Activated naive CD8-positive, alpha-beta T cell (primary cell): ENCODE data around the gene BLNK.
A peak's percentile ranks its signal among the peaks of the same experiment; 100 is the strongest.
"Not testable (repeated sequence)": the region's sequence is repeated elsewhere in the genome, so short reads cannot be mapped to it uniquely, and the experiment has no call there.

Source experiments
- H3K27ac Mint-ChIP-seq: one replicate; pipeline ENCODE4 v1.8.0; 2021; ENCODE audit warnings: mixed read lengths
- H3K27me3 Mint-ChIP-seq: one replicate; pipeline ENCODE4 v1.8.0; 2021; ENCODE audit warnings: mixed read lengths
- H3K36me3 Mint-ChIP-seq: one replicate; pipeline ENCODE4 v1.8.0; 2021; ENCODE audit warnings: mixed read lengths
- H3K4me1 Mint-ChIP-seq: one replicate; pipeline ENCODE4 v1.8.0; 2021; ENCODE audit warnings: low read depth, mixed read lengths
- H3K4me3 Mint-ChIP-seq: one replicate; pipeline ENCODE4 v1.8.0; 2021; ENCODE audit warnings: mild to moderate bottlenecking, mixed read lengths
- H3K9me3 Mint-ChIP-seq: one replicate; pipeline ENCODE4 v1.8.0; 2021; ENCODE audit warnings: low read depth, mixed read lengths

Gene BLNK

DNA sequence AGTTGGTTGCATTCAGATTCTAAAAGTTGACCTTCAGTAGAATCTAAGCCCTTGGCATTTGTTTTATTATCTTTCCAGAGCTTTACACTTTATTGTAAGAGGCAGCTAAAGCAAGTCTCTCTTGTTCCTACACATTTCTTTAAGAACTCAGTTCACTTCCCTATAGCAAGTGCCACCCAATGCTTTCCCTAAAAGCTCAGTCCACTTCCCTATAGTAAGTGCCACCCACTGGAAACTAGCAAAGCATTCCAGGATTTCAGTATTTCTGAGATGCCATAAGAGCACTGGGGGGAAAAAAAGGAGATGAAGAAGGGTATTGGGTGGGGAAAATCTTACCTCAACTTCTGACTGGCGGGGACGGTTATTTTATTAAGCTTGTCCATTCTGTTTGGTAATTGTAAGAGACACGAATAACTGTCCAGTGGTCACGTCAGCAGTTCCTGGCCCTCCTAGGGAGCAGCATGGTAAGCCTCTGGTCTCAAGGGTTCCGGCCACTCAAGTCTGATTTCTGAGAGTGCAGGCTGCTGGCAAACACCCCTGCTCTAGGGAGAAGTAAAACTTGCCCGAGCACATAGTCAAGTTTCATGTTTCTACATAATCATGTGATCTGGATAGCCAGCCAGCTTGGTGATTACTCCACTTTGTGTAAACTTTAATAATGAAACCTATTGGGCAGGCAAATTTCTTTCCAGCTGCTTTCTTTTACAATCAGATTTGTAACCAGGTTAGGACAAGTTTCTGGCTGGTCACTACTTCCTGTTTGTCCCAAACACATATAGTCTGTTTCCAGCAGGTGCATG lies at the start of gene BLNK:
Gene BLNK, minus strand, starts transcription at position 554 of the 800 bp plus-strand sequence. Its CDS starts 171 bp downstream, at position 383.
- H3K9me3 Mint-ChIP-seq: no peaks in the 10 kb centered on the region

DNA sequence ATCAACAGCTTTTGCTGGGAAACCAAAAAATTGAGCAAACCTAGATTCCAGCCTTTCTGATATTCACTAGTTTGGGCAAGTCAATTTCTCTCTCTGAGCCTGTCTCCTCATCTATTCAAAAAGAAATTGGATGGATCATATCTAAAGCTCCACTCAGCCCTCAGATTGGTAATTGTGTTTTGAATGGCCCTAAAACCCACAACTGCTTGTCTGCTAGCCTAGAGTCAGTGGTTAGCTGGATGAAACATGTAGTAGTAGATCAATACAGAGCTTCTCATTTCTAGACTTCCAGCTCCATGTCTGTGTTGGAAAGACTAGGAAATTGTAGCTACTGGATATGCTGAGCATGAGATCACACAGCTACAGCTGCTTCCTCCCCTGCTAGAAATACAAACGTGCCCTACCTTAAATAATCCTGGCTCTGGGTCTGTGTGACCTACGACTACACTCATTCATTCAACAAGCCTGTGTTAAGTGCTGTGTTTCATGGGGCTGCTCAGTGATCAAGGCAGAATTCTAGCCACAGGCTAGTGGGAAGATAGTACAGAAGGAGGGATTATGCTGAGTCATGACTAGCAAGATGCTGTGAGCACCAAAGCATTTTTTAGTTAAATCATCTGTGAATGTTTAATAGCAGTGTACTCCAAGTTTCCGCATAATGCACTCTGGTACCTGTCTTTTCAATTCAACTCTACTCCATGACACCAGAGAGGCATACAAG lies 48.5 kb upstream of the BLNK start:
- H3K9me3 Mint-ChIP-seq: no peaks in the 10 kb centered on the region
- no peak overlapping the region for H3K27ac Mint-ChIP-seq
- H3K27me3 Mint-ChIP-seq: peaks cover 7% of the 10 kb centered on the region
- H3K36me3 Mint-ChIP-seq: no peaks in the 10 kb centered on the region
- H3K4me1 Mint-ChIP-seq: no peaks in the 10 kb centered on the region
- no peak overlapping the region for H3K4me3 Mint-ChIP-seq

More for the DNA sequence above, at the start of gene BLNK:
- H3K27me3 Mint-ChIP-seq: peaks cover 3% of the 10 kb centered on the region
- H3K27ac Mint-ChIP-seq: no peak within 1 kb of the TSS
- no peaks in the 10 kb centered on the region for H3K4me1 Mint-ChIP-seq
- no peaks in the 10 kb centered on the region for H3K36me3 Mint-ChIP-seq
- no peak within 1 kb of the TSS for H3K4me3 Mint-ChIP-seq

DNA sequence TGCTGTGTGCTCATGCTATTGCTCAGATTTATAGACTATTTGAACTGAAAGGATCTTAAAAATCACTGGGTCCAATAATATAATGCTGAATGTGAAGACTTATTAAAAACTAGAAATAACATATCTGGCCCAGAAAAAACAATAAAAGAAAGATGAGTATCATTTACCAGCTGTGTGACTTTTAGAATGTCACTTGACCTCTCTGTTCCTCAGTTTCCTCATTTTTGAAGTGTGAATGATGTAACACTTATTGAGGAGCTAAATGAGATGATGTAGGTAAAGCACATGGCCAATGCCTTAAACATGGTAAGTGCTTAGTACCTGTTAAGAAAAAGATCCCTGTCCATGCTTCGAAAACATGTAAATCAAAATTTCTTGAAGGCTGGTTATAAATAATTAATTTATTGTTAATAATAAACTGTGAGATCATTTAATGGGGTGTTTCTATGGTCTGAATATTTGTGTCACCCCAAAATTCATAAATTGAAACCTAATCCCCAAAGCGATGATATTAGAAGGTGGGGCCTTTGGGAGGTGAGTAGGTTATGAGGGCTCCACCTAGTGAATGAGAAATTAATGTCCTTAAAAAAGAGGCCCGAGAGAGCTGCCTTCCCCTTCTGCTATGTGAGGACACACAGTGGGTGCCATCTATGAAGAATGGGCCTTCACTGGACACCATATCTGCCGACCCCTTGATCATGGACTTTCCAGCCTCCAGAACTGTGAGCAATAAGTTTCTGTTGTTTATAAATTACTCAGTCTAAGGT lies 45.9 kb upstream of the BLNK start:
- no peak overlapping the region for H3K27ac Mint-ChIP-seq
- H3K27me3 Mint-ChIP-seq: peaks cover 7% of the 10 kb centered on the region
- H3K4me1 Mint-ChIP-seq: no peaks in the 10 kb centered on the region
- H3K4me3 Mint-ChIP-seq: no peak overlapping the region
- no peaks in the 10 kb centered on the region for H3K36me3 Mint-ChIP-seq
- H3K9me3 Mint-ChIP-seq: no peaks in the 10 kb centered on the region

GRCh38 chr10:96313344-96313743 lies 42.0 kb upstream of the BLNK start:
- no peak overlapping the region for H3K27ac Mint-ChIP-seq
- H3K36me3 Mint-ChIP-seq: no peaks in the 10 kb centered on the region
- no peaks in the 10 kb centered on the region for H3K9me3 Mint-ChIP-seq
- no peaks in the 10 kb centered on the region for H3K4me1 Mint-ChIP-seq
- H3K4me3 Mint-ChIP-seq: no peak overlapping the region
- peaks cover 4% of the 10 kb centered on the region for H3K27me3 Mint-ChIP-seq

DNA sequence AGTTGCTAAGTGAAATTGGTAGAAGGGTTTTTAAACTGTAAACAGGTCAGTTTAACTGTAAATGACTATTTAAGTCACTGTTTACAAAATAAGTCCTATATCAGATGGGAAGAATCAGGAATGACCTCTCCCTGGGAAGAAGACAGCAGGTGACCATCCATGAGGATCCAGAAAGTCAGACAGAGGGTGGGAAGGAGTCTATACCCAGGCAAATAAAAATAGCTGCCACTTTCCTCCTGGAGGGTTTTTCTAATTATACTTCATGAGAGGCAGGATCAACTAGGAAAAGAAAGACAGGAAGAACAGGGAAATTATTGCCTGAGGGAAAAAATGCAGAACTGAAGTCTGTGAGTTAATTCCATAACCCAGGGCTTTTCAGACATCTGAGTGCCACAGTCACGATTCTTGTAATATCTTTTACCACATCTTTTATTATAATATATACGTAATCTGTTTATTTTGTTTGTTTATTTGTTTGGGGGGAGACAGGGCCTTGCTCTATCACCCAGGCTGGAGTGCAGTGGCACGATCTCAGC lies 39.9 kb upstream of the BLNK start:
- Mint-ChIP-seq H3K27me3 (peaks cover 4% of the 10 kb centered on the region), H3K4me1 (peaks cover 8% of the 10 kb centered on the region), H3K36me3 (no peaks in the 10 kb centered on the region), H3K9me3 (no peaks in the 10 kb centered on the region), H3K27ac (no peak overlapping the region), H3K4me3 (no peak overlapping the region)

DNA sequence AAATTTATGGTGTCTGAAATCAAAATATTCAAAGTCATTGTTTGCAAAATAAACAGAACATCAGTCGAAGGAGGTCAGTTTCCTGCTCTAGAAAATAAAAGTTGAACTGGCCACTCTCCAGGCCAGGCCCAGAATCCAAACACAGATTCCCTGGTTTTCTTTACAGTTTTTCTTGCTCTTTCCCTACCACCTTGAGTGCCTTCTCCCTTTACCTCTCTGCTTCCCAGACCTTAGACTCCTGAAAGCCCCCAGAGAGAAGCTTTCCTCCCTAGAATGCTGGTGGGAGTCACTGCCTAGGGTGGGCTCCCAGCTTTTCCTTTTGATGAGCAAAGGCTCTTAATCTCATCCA lies 38.9 kb upstream of the BLNK start:
- no peak overlapping the region for H3K4me3 Mint-ChIP-seq
- H3K4me1 Mint-ChIP-seq: peaks cover 10% of the 10 kb centered on the region
- H3K36me3 Mint-ChIP-seq: no peaks in the 10 kb centered on the region
- H3K27me3 Mint-ChIP-seq: peaks cover 2% of the 10 kb centered on the region
- H3K9me3 Mint-ChIP-seq: no peaks in the 10 kb centered on the region
- H3K27ac Mint-ChIP-seq: no peak overlapping the region

DNA sequence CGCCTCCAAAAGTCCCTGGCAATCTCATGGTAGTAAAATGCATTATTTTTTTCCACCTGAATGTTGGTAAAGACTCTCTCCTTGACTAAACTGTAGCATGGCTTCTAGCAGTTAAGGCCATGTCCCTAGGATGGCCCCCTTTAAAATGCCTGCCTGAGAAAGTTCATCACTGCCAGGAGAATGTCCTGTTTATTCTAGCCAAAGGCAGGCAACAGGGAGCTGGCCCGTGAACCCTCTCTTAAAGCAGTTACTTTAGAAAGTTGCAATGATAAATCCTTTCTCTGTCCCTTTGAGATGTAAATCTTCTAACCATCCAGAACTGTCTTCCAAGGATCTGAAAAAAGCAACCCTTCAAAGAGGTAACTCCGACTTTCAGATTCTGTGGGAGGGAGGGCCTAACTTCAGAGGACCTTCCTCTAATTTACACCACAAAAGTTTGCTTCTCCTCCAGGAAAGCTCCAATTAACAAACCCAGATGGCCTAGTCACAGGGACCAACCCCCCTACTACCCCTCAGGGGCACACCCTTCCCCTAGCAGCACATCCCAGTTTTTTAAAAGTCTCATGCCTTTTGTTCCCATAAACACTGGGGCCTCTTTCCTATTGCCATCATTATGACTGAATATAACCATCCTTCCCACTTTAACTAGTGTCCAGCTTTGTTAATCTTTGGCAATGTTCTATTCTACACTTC lies 38.4 kb upstream of the BLNK start:
- H3K36me3 Mint-ChIP-seq: peaks cover under 1% of the 10 kb centered on the region
- H3K4me1 Mint-ChIP-seq: peaks cover 10% of the 10 kb centered on the region
- peaks cover 2% of the 10 kb centered on the region for H3K27me3 Mint-ChIP-seq
- H3K9me3 Mint-ChIP-seq: no peaks in the 10 kb centered on the region
- no peak overlapping the region for H3K27ac Mint-ChIP-seq
- no peak overlapping the region for H3K4me3 Mint-ChIP-seq

DNA sequence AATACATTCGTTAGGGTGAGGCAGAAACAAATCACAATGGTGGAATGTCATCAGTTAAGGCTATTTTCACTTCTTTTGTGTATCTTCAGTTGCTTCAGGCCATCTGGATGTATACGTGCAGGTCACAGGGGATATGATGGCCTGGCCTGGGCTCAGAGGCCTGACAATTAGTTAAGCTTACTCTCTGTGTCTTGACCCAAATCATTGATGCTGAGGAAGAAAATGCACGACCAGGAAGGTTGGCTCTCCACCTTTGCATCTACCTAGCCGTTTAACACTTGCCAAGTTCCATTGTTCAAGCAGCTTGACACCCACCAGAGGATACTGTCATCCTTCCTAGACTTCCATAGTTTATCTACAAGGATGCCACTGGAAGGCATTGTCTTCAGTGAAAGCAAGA lies 37.5 kb upstream of the BLNK start:
- peaks cover 17% of the 10 kb centered on the region for H3K4me1 Mint-ChIP-seq
- H3K27ac Mint-ChIP-seq, H3K4me3 Mint-ChIP-seq, H3K36me3 Mint-ChIP-seq, H3K9me3 Mint-ChIP-seq, H3K27me3 Mint-ChIP-seq: not testable (repeated sequence)

GRCh38 chr10:96306516-96306915 lies 35.1 kb upstream of the BLNK start:
- Mint-ChIP-seq H3K9me3 (no peaks in the 10 kb centered on the region), H3K4me3 (no peak overlapping the region)

GRCh38 chr10:96305019-96305418 lies 33.6 kb upstream of the BLNK start:
- Mint-ChIP-seq H3K9me3 (no peaks in the 10 kb centered on the region), H3K27me3 (peaks cover 6% of the 10 kb centered on the region), H3K36me3 (peaks cover 3% of the 10 kb centered on the region), H3K4me1 (peaks cover 36% of the 10 kb centered on the region), H3K27ac (no peak overlapping the region), H3K4me3 (no peak overlapping the region)

More at GRCh38 chr10:96306516-96306915, 35.1 kb upstream of the BLNK start:
- peaks cover 6% of the 10 kb centered on the region for H3K27me3 Mint-ChIP-seq
- peaks cover 3% of the 10 kb centered on the region for H3K36me3 Mint-ChIP-seq
- H3K27ac Mint-ChIP-seq: no peak overlapping the region
- peaks cover 21% of the 10 kb centered on the region for H3K4me1 Mint-ChIP-seq

GRCh38 chr10:96304230-96304629 lies 32.9 kb upstream of the BLNK start, which contains the start of gene DNTT:
TSS of gene DNTT (plus strand) at chr10:96304434. CDS start at chr10:96304498, 64 bp downstream.
- Mint-ChIP-seq H3K9me3 (no peaks in the 10 kb centered on the region), H3K4me3 (no peak within 1 kb of the TSS), H3K27ac (no peak within 1 kb of the TSS), H3K4me1 (peaks cover 44% of the 10 kb centered on the region), H3K27me3 (peaks cover 6% of the 10 kb centered on the region), H3K36me3 (peaks cover 3% of the 10 kb centered on the region)

DNA sequence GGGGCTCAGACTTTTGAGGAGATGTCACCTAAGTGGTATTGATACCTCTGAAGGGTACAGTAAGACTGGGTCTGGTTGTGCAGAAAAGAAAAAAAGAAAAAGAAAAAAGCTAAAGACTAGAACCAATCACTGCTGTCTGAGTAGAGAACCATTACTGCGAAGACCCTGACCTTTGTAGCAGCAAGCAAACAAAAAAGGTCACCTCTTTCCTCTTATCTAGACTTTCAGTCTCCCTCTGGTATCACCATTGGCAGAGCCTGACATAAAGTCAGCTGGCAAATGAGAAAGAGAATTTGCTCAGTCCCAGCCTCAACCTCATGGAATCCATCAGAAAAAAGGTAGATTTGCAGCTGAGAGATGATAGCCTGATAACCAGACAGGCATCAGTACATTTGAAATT lies 30.2 kb upstream of the BLNK start:
- Mint-ChIP-seq H3K4me3 (no peak overlapping the region), H3K27ac (no peak overlapping the region), H3K9me3 (no peaks in the 10 kb centered on the region), H3K4me1 (peaks cover 58% of the 10 kb centered on the region), H3K36me3 (peaks cover 3% of the 10 kb centered on the region), H3K27me3 (peaks cover 4% of the 10 kb centered on the region)

DNA sequence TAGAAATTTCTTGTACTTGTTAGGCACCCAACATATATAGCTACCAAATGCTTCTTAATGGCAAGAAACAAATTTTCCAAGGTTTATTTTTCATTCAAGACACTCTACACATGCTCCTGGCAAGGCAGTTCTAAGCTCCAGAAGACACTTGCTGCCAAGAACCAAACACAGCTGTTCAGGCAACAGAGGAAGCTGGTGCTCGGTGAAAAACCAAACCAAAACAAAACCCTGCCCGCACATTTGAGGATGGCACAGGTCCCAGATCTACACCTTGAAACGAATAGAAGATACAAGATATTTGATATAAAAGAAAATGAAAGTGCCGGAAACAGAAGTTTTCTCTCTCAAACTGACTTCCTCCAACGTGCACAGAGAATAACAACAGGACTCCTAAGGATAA lies 28.0 kb upstream of the BLNK start:
- Mint-ChIP-seq H3K36me3 (no peaks in the 10 kb centered on the region), H3K4me1 (peaks cover 62% of the 10 kb centered on the region), H3K9me3 (no peaks in the 10 kb centered on the region), H3K27ac (peak overlapping the region; percentile 86), H3K27me3 (peaks cover 4% of the 10 kb centered on the region), H3K4me3 (peak overlapping the region; percentile 70)

- H3K4me3 Mint-ChIP-seq: no peak overlapping the region
- H3K36me3 Mint-ChIP-seq: no peaks in the 10 kb centered on the region
- peaks cover 59% of the 10 kb centered on the region for H3K4me1 Mint-ChIP-seq
- peak overlapping the region; percentile 86 for H3K27ac Mint-ChIP-seq
- H3K27me3 Mint-ChIP-seq: no peaks in the 10 kb centered on the region
- H3K9me3 Mint-ChIP-seq: no peaks in the 10 kb centered on the region
These were observed 27.0 kb upstream of the BLNK start for GRCh38 chr10:96298362-96298761.
